ENCODE results near the gene ZC3H10.
A peak's percentile ranks its signal among the peaks of the same experiment; 100 is the strongest.

The ZC3H10 gene

GRCh38 chr12:56078931-56079722 is 38.9 kb upstream of the ZC3H10 start:
- TF ChIP-seq CTCF (IDR thresholded peaks at IDR 0.05): peak; percentile 73 to 74
- Histone ChIP-seq H3K36me3 (no peaks in the 10 kb centered on the region), H3K27ac (peak overlapping the region; percentile 73 to 79), H3K4me1 (peaks cover 0 to 22% (median 9%) of the 10 kb centered on the region in 4 donors), H3K27me3 (peaks cover 0 to 6% of the 10 kb centered on the region in 2 donors), H3K9me3 (no peaks in the 10 kb centered on the region), H3K4me3 (peak overlapping the region; percentile 48 to 64)
- DNase-seq: peak; percentile 82 to 94
- intact Hi-C loops (cut with DNase I; ENCODE audit: low total_unique reads): no loop called here

- H3K27me3 ChIP-seq: peaks cover 0 to 6% of the 10 kb centered on the region in 2 donors
- peak in 1 of 2 experiments; percentile 22 for TF ChIP-seq CTCF (IDR thresholded peaks at IDR 0.05)
- H3K4me3 ChIP-seq: peak within 1 kb of the TSS; percentile 48 to 64
- no peaks in the 10 kb centered on the region for H3K9me3 ChIP-seq
- no peaks in the 10 kb centered on the region for H3K36me3 ChIP-seq
- H3K4me1 ChIP-seq: peaks cover 0 to 22% (median 9%) of the 10 kb centered on the region in 4 donors
- DNase-seq: peak; percentile 62 to 88
- H3K27ac ChIP-seq: peak within 1 kb of the TSS; percentile 73 to 79
- intact Hi-C loops (cut with DNase I; ENCODE audit: low total_unique reads): no loop called here
Measured at GRCh38 chr12:56079723-56080555, 38.1 kb upstream of the ZC3H10 start, which contains the start of gene ERBB3. TSS of gene ERBB3 (plus strand) at chr12:56080165. CDS start at chr12:56080301, 136 bp downstream.

- Histone ChIP-seq H3K9me3 (no peaks in the 10 kb centered on the region), H3K36me3 (no peaks in the 10 kb centered on the region), H3K27ac (no peak overlapping the region), H3K4me1 (peaks cover 0 to 22% (median 9%) of the 10 kb centered on the region in 4 donors), H3K4me3 (peak overlapping the region in 1 of 2 donors; percentile 64), H3K27me3 (peaks cover 0 to 6% of the 10 kb centered on the region in 2 donors)
- no peak for DNase-seq
- intact Hi-C loops (cut with DNase I; ENCODE audit: low total_unique reads): no loop called here
- TF ChIP-seq CTCF (IDR thresholded peaks at IDR 0.05): no peak
Measured at GRCh38 chr12:56080556-56081138, 37.4 kb upstream of the ZC3H10 start.

- Histone ChIP-seq H3K4me3 (no peak overlapping the region), H3K9me3 (no peaks in the 10 kb centered on the region), H3K27ac (no peak overlapping the region), H3K36me3 (no peaks in the 10 kb centered on the region), H3K27me3 (peaks cover 0 to 6% of the 10 kb centered on the region in 2 donors), H3K4me1 (peaks cover 0 to 22% (median 9%) of the 10 kb centered on the region in 4 donors)
- intact Hi-C loops (cut with DNase I; ENCODE audit: low total_unique reads): no loop called here
- no peak for TF ChIP-seq CTCF (IDR thresholded peaks at IDR 0.05)
- DNase-seq: no peak
Measured at GRCh38 chr12:56081393-56082347, 36.4 kb upstream of the ZC3H10 start.

Data from tibial artery (tissue), 4 donors.